SH-SY5Y (cell line): ENCODE measurements around the gene DENND4C.

Experiments
- GATA2 ChIP-seq: IDR thresholded peaks from 2 replicates; pipeline ENCODE4 v1.6.1; 2011; ENCODE audit warnings: mild to moderate bottlenecking, low read depth, low read length
- GATA3 ChIP-seq: IDR thresholded peaks from 2 replicates; pipeline ENCODE4 v1.6.1; 2011; ENCODE audit warnings: low read depth, mild to moderate bottlenecking, low read length, moderate library complexity

- no peak for TF ChIP-seq GATA2
- TF ChIP-seq GATA3: no peak
Measured at GRCh38 chr9:19230355-19231125, at the start of gene DENND4C.
